Activated naive CD4-positive, alpha-beta T cell treated with anti-CD3 and anti-CD28 coated beads, Interleukin-2, amount 10 ng/mL, durations not matched to agents 7 days and 5 days (primary cell): ENCODE measurements around the gene PACS1.

Source experiments
- CTCF ChIA-PET: fragments of 350-600 bp; sonication (Branson Sonifier 250); formaldehyde crosslinking; loops from one replicate; lab custom pipeline; 2021; ENCODE audit warnings: antibody characterized with exemption; lab: Charles Lee
- DNase-seq: peaks from one replicate; pipeline ENCODE4 v3.0.0-alpha.2; 2020
- H3K27ac Mint-ChIP-seq: one replicate; pipeline ENCODE4 v1.8.0; 2021; ENCODE audit warnings: mild to moderate bottlenecking, moderate library complexity, mixed read lengths
- H3K27me3 Mint-ChIP-seq: one replicate; pipeline ENCODE4 v1.8.0; 2021; ENCODE audit warnings: mild to moderate bottlenecking, mixed read lengths
- H3K36me3 Mint-ChIP-seq: one replicate; pipeline ENCODE4 v1.8.0; 2021; ENCODE audit warnings: mixed read lengths
- H3K4me1 Mint-ChIP-seq: one replicate; pipeline ENCODE4 v1.8.0; 2021; ENCODE audit warnings: mixed read lengths
- H3K4me3 Mint-ChIP-seq: one replicate; pipeline ENCODE4 v1.8.0; 2021; ENCODE audit warnings: mild to moderate bottlenecking, moderate library complexity, mixed read lengths
- H3K9me3 Mint-ChIP-seq: one replicate; pipeline ENCODE4 v1.8.0; 2021; ENCODE audit warnings: mixed read lengths

Gene PACS1

DNA sequence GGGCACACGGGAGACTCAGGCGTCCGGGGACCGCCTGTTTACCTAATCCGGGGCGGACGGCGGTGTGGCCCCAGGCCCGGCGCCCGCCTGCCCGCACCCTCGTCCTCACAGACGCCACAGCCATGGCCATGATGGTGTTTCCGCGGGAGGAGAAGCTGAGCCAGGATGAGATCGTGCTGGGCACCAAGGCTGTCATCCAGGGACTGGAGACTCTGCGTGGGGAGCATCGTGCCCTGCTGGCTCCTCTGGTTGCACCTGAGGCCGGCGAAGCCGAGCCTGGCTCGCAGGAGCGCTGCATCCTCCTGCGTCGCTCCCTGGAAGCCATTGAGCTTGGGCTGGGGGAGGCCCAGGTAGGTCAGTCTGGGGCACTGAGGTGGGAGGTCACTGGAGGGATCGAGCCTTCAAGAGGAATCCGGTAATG lies 188.4 kb downstream of the PACS1 start:
- DNase-seq = no peak
- CTCF ChIA-PET = interaction anchor here (0.8 to 3.3 kb wide), 5 partner anchors 19 to 41 kb away, joined by 3 to 23 read pairs (median 4); partner anchors contain the start of gene YIF1A
- peaks cover 25% of the 10 kb centered on the region for H3K36me3 Mint-ChIP-seq

DNA sequence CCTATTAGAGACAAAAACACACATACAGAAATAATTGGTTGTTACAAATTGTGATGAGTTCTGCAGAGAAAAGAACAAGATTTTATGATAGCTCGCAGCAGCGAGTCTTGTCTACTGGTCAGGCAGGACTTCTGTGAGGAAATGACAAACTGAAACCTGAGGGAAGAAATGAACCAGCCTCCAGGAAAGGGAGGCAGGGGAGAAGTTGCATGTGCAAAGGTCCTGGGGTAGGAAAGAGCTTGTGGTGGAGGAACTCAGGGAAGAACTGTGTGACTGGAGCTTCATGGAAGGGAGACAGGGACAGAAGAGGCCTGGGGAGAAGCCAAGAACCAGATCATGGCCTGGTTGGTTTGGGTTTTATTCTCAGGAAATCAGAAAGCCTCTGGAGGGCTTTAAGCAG lies 189.2 kb downstream of the PACS1 start:
- DNase-seq = no peak
- peaks cover 3% of the 10 kb centered on the region for H3K27me3 Mint-ChIP-seq
- peak overlapping the region; percentile 85 for H3K4me3 Mint-ChIP-seq
- peaks cover 23% of the 10 kb centered on the region for H3K36me3 Mint-ChIP-seq
- H3K9me3 Mint-ChIP-seq = no peaks in the 10 kb centered on the region
- peaks cover 32% of the 10 kb centered on the region for H3K4me1 Mint-ChIP-seq
- CTCF ChIA-PET = interaction anchor here (0.8 to 3.3 kb wide), 4 partner anchors 18 to 42 kb away, joined by 3 to 23 read pairs (median 4); partner anchors contain the start of gene YIF1A
- peak overlapping the region; percentile 99 for H3K27ac Mint-ChIP-seq

More for the DNA sequence above, 188.4 kb downstream of the PACS1 start:
- H3K27ac Mint-ChIP-seq = peak overlapping the region; percentile 99
- no peaks in the 10 kb centered on the region for H3K9me3 Mint-ChIP-seq
- H3K4me1 Mint-ChIP-seq = peaks cover 34% of the 10 kb centered on the region
- peak overlapping the region; percentile 85 for H3K4me3 Mint-ChIP-seq
- peaks cover 3% of the 10 kb centered on the region for H3K27me3 Mint-ChIP-seq

DNA sequence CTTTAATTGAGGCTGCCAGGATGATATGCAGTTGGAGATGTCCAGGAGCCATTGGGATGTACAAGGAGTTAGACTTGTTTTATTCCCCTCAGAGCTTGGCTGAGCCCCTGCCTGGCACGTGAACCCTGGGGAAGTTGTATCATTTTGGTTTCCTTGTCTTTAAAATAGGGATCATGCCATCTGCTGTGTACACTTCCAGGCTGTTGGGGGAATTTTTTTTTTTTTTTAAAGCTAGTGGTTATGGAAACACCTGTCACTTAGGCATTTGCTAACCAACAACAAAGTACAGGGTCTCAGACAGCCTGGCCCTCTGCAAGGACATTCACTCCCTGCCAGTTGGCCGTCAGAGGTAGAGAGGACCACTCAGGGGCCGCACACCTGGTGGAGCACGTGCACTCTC lies 189.9 kb downstream of the PACS1 start:
- Mint-ChIP-seq H3K9me3 (no peaks in the 10 kb centered on the region), H3K27ac (no peak overlapping the region), H3K27me3 (peaks cover 3% of the 10 kb centered on the region), H3K4me3 (no peak overlapping the region), H3K4me1 (peaks cover 35% of the 10 kb centered on the region), H3K36me3 (peaks cover 27% of the 10 kb centered on the region)
- DNase-seq = no peak
- CTCF ChIA-PET = interaction anchor here (3.3 kb wide), 1 partner anchor 39 kb away, joined by 23 read pairs; no protein-coding TSS in a partner anchor

DNA sequence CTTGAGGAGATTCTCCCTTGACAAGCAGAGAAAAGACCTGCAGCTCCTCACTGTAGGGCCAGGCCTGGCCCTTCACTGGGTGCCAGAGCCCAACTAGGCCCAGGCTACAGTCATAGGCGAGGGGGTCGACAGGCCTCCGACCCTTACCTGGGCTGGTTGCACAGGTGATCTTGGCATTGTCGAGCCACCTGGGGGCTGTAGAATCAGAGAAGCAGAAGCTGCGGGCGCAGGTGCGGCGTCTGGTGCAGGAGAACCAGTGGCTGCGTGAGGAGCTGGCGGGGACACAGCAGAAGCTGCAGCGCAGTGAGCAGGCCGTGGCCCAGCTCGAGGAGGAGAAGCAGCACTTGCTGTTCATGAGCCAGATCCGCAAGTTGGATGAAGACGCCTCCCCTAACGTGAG lies 191.5 kb downstream of the PACS1 start:
- Mint-ChIP-seq H3K4me1 (peaks cover 24% of the 10 kb centered on the region), H3K4me3 (no peak overlapping the region), H3K27me3 (peaks cover 3% of the 10 kb centered on the region), H3K27ac (no peak overlapping the region), H3K9me3 (no peaks in the 10 kb centered on the region), H3K36me3 (peaks cover 27% of the 10 kb centered on the region)
- DNase-seq = no peak
- CTCF ChIA-PET = interaction anchor here (1.0 to 1.7 kb wide), 2 partner anchors 19 to 21 kb away, joined by 3 to 4 read pairs; no protein-coding TSS in a partner anchor

DNA sequence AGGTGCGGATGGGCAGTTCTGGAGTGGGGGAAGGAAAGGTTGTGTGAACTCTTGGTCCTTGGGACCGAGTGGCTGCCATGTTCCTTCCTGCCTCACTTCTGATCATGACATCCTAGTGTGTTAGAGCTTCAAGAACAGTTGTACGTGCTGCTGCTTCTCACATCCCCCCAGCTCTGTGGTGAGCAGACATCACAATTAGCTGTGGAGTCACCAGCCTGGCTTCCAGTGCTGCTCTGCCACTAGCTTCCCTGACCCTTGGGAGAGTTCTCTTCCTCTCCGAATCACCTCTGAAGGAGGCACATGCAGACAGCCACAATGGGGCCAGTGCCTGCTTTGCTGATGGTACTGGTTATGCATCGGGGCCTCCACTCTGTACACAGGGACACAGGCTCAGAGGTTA lies 192.1 kb downstream of the PACS1 start:
- H3K36me3 Mint-ChIP-seq = peaks cover 32% of the 10 kb centered on the region

DNA sequence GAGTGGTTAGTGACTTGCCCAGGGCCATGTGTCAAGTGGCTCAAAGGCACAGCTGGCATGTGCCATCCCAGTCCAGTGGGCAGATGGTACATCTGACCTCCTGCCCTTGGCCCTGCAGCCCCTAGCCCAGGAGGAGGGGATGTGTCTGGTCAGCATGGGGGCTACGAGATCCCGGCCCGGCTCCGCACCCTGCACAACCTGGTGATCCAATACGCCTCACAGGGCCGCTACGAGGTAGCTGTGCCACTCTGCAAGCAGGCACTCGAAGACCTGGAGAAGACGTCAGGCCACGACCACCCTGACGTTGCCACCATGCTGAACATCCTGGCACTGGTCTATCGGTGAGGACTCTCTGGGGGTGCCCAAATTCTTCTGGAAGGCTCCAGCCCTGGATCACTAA lies 192.6 kb downstream of the PACS1 start:
- H3K9me3 Mint-ChIP-seq = no peaks in the 10 kb centered on the region
- H3K27me3 Mint-ChIP-seq = no peaks in the 10 kb centered on the region
- CTCF ChIA-PET = interaction anchor here (0.6 kb wide), 1 partner anchor 15 kb away, joined by 3 read pairs; no protein-coding TSS in a partner anchor
- no peak overlapping the region for H3K27ac Mint-ChIP-seq
- H3K4me3 Mint-ChIP-seq = no peak overlapping the region
- DNase-seq = no peak
- H3K36me3 Mint-ChIP-seq = peaks cover 32% of the 10 kb centered on the region
- peaks cover 26% of the 10 kb centered on the region for H3K4me1 Mint-ChIP-seq

More for the DNA sequence above, 192.1 kb downstream of the PACS1 start:
- Mint-ChIP-seq H3K4me1 (peaks cover 23% of the 10 kb centered on the region), H3K27me3 (peaks cover under 1% of the 10 kb centered on the region), H3K27ac (no peak overlapping the region), H3K4me3 (no peak overlapping the region), H3K9me3 (no peaks in the 10 kb centered on the region)
- DNase-seq = no peak
- CTCF ChIA-PET = interaction anchor here (0.6 to 1.7 kb wide), 3 partner anchors 15 to 20 kb away, joined by 3 to 4 read pairs (median 3); no protein-coding TSS in a partner anchor

DNA sequence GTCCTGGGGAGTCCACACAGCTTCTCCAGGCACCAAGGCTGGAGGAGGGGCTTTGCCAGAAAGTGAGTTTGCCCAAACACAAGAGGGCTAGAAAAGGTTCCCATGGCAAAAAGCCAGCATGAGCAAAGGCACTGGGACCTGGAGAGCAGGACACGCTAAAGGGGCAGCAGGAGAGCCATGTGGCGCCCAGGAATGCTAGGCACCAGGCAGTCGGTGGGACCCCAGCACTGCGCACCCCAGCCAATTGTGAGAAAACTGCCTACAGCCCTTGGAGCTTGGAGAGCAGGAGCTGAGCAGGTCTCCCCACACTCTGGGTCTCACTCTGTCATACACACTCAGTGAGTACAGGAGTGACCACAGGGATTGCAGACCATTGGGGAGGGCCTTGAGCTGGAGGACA lies 193.2 kb downstream of the PACS1 start:
- Mint-ChIP-seq H3K9me3 (no peaks in the 10 kb centered on the region), H3K36me3 (peaks cover 32% of the 10 kb centered on the region), H3K4me1 (peaks cover 31% of the 10 kb centered on the region), H3K4me3 (no peak overlapping the region), H3K27me3 (no peaks in the 10 kb centered on the region), H3K27ac (no peak overlapping the region)
- no peak for DNase-seq
- CTCF ChIA-PET = no interaction called here

DNA sequence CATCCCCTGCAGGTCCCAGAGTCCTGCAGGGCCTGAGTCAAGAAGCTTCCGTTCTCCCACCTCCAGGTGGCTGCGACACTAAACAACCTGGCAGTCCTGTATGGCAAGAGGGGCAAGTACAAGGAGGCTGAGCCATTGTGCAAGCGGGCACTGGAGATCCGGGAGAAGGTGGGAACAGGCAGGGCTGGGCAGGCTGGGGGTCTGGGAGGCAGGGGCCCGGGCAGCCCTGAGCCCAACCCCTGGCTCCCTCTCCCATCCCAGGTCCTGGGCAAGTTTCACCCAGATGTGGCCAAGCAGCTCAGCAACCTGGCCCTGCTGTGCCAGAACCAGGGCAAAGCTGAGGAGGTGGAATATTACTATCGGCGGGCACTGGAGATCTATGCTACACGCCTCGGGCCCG lies 193.7 kb downstream of the PACS1 start:
- CTCF ChIA-PET = no interaction called here
- no peak overlapping the region for H3K27ac Mint-ChIP-seq
- no peak overlapping the region for H3K4me3 Mint-ChIP-seq
- H3K4me1 Mint-ChIP-seq = peaks cover 27% of the 10 kb centered on the region
- H3K27me3 Mint-ChIP-seq = no peaks in the 10 kb centered on the region
- no peaks in the 10 kb centered on the region for H3K9me3 Mint-ChIP-seq
- H3K36me3 Mint-ChIP-seq = peaks cover 32% of the 10 kb centered on the region
- DNase-seq = no peak

DNA sequence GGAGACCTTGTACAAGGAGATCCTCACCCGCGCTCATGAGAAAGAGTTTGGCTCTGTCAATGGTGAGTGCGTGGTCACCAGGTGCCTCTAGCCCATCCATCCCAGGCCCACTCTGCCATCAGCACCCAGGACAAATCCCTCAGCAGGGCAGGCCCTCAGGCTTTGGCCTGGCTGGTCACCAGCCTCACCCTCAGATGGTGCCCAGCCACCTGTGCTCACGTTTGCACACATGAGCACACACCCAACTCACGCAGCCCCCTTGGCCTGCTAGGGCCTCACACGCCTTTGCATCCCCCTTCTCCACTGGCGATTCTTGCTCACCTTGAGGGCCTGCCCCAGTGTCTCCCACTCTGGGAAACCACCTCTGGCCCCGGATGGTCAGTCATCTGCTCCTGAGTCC lies 194.3 kb downstream of the PACS1 start:
- peaks cover 28% of the 10 kb centered on the region for H3K36me3 Mint-ChIP-seq
- CTCF ChIA-PET = no interaction called here
- H3K4me3 Mint-ChIP-seq = no peak overlapping the region
- peaks cover 22% of the 10 kb centered on the region for H3K4me1 Mint-ChIP-seq
- no peaks in the 10 kb centered on the region for H3K27me3 Mint-ChIP-seq
- H3K9me3 Mint-ChIP-seq = no peaks in the 10 kb centered on the region
- no peak for DNase-seq
- H3K27ac Mint-ChIP-seq = no peak overlapping the region

DNA sequence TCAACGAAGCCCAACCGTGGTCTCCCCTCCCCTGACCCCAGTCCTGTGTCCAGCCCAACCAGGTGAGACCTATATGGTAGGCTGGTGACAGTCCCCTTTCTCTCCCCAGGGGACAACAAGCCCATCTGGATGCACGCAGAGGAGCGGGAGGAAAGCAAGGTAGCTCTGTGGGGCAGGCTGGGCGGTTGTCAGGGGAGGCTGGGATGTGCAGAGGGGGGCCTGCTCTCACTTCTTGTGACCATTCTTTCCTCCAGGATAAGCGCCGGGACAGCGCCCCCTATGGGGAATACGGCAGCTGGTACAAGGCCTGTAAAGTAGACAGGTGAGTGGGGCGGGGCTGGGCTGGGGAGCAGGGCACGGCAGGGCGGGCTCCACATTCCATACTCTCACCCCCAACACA lies 194.8 kb downstream of the PACS1 start:
- peak overlapping the region; percentile 14 for H3K27ac Mint-ChIP-seq
- CTCF ChIA-PET = interaction anchor here (0.8 to 1.0 kb wide), 2 partner anchors 13 to 16 kb away, joined by 3 read pairs; no protein-coding TSS in a partner anchor
- H3K4me1 Mint-ChIP-seq = peaks cover 23% of the 10 kb centered on the region
- no peaks in the 10 kb centered on the region for H3K9me3 Mint-ChIP-seq
- DNase-seq = peak; percentile 61
- no peaks in the 10 kb centered on the region for H3K27me3 Mint-ChIP-seq
- no peak overlapping the region for H3K4me3 Mint-ChIP-seq
- H3K36me3 Mint-ChIP-seq = peaks cover 25% of the 10 kb centered on the region

DNA sequence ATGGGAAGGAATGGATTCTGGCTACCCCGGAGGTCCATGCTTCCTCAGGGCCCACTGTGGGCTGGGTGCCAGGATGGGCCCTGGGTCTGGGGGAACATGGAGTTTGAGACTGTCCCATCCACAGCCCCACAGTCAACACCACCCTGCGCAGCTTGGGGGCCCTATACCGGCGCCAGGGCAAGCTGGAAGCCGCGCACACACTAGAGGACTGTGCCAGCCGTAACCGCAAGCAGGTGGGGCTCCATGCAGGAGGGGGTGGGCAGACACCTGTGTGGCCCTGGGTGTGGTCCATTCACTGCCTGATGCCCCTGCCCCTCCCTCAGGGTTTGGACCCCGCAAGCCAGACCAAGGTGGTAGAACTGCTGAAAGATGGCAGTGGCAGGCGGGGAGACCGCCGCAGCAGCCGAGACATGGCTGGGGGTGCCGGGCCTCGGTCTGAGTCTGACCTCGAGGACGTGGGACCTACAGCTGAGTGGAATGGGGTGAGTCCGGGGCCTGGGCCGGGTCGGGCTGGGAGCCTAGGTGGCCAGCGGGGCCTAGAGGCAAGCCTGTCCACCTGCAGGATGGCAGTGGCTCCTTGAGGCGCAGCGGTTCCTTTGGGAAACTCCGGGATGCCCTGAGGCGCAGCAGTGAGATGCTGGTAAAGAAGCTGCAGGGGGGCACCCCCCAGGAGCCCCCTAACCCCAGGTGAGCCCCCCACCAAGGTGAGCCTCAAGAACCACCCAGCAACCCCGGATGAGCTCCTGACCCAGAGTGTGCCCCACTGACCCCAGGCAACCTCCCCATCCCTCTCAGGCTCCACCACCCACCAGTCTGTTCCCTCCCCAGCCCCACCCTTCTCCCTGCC lies 195.7 kb downstream of the PACS1 start:
- Mint-ChIP-seq H3K27ac (no peak overlapping the region), H3K4me1 (peaks cover 31% of the 10 kb centered on the region), H3K4me3 (no peak overlapping the region), H3K27me3 (no peaks in the 10 kb centered on the region), H3K9me3 (no peaks in the 10 kb centered on the region), H3K36me3 (peaks cover 23% of the 10 kb centered on the region)
- no peak for DNase-seq
- CTCF ChIA-PET = interaction anchor here (0.8 to 1.0 kb wide), 2 partner anchors 14 to 15 kb away, joined by 3 read pairs; no protein-coding TSS in a partner anchor

DNA sequence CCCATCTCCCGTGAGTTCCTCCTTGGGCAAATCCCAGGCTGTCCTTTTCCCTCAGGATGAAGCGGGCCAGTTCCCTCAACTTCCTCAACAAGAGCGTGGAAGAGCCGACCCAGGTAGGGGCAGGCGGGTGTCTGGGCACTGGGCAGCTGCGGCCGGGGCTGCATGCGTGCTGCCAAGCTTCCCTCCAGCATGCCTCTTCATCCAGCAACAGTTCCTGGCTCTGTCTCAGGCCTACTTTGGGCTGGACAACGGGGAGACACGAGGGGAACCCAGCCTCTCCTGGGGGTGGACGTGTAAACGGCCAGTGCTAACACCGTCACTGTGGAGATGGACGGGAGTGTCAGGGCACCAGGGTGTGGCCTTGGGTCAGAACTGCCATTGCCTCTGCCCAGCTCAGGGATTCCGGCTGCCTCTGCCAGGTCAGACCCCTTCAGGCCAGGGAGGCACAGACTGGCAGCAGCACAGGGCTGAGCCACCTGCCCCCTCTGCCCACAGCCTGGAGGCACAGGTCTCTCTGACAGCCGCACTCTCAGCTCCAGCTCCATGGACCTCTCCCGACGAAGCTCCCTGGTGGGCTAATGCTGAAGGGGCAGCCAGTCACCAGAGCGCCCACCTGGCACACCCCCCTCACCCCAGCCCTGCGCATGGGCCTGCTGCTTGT lies 196.4 kb downstream of the PACS1 start:
- Mint-ChIP-seq H3K4me3 (peak overlapping the region; percentile 91), H3K27me3 (no peaks in the 10 kb centered on the region), H3K9me3 (no peaks in the 10 kb centered on the region), H3K27ac (no peak overlapping the region), H3K4me1 (peaks cover 35% of the 10 kb centered on the region), H3K36me3 (peaks cover 24% of the 10 kb centered on the region)
- no peak for DNase-seq
- CTCF ChIA-PET = interaction anchor here (1.9 kb wide), 1 partner anchor 10 kb away, joined by 5 read pairs; no protein-coding TSS in a partner anchor

DNA sequence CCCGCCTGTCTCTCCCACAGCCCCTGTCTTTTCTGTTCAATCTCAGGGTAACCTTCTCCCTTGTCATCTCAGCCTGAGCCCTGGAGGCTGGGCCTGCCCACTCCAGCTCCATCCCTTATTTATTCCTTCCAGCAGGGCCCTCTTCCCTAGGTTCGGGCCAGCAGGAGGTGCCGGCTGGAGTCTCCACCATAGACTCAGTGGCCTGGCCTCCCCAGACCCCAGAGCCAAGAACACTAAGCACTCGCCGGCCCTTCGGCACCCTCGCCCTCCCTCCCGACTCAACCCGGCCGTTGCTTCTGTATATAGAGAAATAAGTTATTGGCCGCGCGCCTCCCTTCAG lies 196.9 kb downstream of the PACS1 start:
- no peak for DNase-seq
- peaks cover 39% of the 10 kb centered on the region for H3K4me1 Mint-ChIP-seq
- peak overlapping the region; percentile 97 for H3K27ac Mint-ChIP-seq
- CTCF ChIA-PET = interaction anchor here (1.9 kb wide), 1 partner anchor 10 kb away, joined by 5 read pairs; no protein-coding TSS in a partner anchor
- no peaks in the 10 kb centered on the region for H3K9me3 Mint-ChIP-seq
- H3K27me3 Mint-ChIP-seq = no peaks in the 10 kb centered on the region
- H3K4me3 Mint-ChIP-seq = peak overlapping the region; percentile 91
- peaks cover 27% of the 10 kb centered on the region for H3K36me3 Mint-ChIP-seq
